CD4-positive, alpha-beta T cell treated with Interleukin-21 for 1 hour (primary cell): ENCODE data around the gene PECR.
"Not testable (repeated sequence)": the region's sequence is repeated elsewhere in the genome, so short reads cannot be mapped to it uniquely, and the experiment has no call there.

Source experiments
- DNase-seq: peaks from one replicate; pipeline ENCODE4 v3.0.0-alpha.2; 2020

The PECR gene

GRCh38 chr2:215997219-215997618 is 84.4 kb downstream of the PECR start:
- no peak for DNase-seq

- no peak for DNase-seq
Observed at GRCh38 chr2:215994911-215995310, 86.7 kb downstream of the PECR start.

- not testable (repeated sequence) for DNase-seq
Observed at GRCh38 chr2:215988556-215989207, 92.9 kb downstream of the PECR start.
